ENCODE measurements around the gene THADA. TPM values are rescaled to one million over a fixed set of nuclear protein-coding genes. Genes with fewer than 3 reads are reported as not detected.

Gene THADA
- total RNA-seq, 1 experiment from 2014 or later = 27.5 TPM

GRCh38 chr2:43193652-43194120 lies 402.2 kb downstream of the THADA start (continued):
- TF ChIP-seq ARID4B (CRISPR knock-in tag; IDR thresholded peaks at IDR 0.05; ENCODE audit: borderline replicate concordance) = no peak
- TF ChIP-seq CREB1 (CRISPR knock-in tag; IDR thresholded peaks at IDR 0.05) = no peak
- no peak for TF ChIP-seq TP53 (CRISPR knock-in tag; IDR thresholded peaks at IDR 0.05)

DNA sequence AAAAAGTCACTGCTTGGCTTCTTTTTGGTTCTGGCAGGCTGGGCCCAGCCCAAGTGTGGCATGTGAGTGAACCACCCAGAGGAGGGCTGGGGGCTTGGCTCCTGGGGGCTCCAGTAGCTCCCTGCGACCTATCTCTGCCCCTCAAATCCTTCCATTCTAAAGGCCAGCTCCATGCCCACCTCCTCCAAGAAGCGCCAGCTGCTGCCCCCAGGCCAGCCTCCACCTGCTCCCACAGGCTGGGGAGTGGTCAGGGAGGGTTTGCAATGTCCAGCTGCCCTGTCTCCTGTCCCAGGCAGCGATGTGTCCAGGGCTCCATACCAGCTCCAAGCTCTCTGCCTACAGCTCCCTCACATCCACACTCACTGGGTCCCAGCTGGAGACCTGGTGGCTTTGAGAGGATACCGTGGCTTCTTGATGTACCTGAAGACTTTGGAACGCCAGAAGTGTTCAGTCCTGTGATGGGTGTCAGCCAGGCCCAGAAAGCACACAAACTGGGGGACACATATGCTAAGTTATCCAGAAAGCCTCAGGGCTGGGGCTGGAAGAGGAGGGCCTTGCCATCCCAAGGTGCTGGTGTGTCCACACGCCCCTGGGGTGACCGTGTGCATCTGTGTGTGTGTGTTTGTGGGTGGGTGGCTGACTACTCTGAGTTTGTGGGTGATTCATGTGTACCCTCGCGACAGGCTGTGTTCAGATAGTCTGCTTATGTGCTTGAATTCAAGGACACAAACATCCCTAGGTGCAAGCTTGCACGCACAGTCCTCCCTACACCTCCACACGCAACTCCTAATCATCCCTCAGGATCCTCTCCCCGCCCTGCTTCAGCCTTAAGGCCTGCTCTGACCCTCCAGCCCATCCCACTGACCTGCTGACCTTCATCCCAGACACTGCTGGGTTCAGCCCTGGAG lies 402.8 kb downstream of the THADA start:
- Mint-ChIP-seq H3K4me1 (peaks cover 41% of the 10 kb centered on the region), H3K27me3 (ENCODE audit: low read depth) (no peaks in the 10 kb centered on the region), H3K36me3 (no peaks in the 10 kb centered on the region), H3K4me3 (no peak overlapping the region), H3K9me3 (no peaks in the 10 kb centered on the region), H3K27ac (no peak overlapping the region)
- no peak for DNase-seq (ENCODE audit: low spot score)
- ChIA-PET CTCF (interaction anchor here (1.0 to 3.6 kb wide), 14 partner anchors 10 to 66 kb away, joined by 3 to 16 read pairs (median 10); partner anchors contain the start of gene ZFP36L2), POLR2A (no interaction called here)
- no peak for ATAC-seq
- TF ChIP-seq, protein P1, sequence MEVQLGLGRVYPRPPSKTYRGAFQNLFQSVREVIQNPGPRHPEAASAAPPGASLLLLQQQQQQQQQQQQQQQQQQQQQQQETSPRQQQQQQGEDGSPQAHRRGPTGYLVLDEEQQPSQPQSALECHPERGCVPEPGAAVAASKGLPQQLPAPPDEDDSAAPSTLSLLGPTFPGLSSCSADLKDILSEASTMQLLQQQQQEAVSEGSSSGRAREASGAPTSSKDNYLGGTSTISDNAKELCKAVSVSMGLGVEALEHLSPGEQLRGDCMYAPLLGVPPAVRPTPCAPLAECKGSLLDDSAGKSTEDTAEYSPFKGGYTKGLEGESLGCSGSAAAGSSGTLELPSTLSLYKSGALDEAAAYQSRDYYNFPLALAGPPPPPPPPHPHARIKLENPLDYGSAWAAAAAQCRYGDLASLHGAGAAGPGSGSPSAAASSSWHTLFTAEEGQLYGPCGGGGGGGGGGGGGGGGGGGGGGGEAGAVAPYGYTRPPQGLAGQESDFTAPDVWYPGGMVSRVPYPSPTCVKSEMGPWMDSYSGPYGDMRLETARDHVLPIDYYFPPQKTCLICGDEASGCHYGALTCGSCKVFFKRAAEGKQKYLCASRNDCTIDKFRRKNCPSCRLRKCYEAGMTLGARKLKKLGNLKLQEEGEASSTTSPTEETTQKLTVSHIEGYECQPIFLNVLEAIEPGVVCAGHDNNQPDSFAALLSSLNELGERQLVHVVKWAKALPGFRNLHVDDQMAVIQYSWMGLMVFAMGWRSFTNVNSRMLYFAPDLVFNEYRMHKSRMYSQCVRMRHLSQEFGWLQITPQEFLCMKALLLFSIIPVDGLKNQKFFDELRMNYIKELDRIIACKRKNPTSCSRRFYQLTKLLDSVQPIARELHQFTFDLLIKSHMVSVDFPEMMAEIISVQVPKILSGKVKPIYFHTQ (CRISPR knock-in tag; IDR thresholded peaks at IDR 0.05) = no peak
- TF ChIP-seq GABPB1 (CRISPR knock-in tag; IDR thresholded peaks at IDR 0.05) = no peak
- no peak for TF ChIP-seq TEAD4 (CRISPR knock-in tag; IDR thresholded peaks at IDR 0.05)
- TF ChIP-seq ELF4 (CRISPR knock-in tag; IDR thresholded peaks at IDR 0.05; ENCODE audit: low read depth) = no peak
- TF ChIP-seq, protein P2, sequence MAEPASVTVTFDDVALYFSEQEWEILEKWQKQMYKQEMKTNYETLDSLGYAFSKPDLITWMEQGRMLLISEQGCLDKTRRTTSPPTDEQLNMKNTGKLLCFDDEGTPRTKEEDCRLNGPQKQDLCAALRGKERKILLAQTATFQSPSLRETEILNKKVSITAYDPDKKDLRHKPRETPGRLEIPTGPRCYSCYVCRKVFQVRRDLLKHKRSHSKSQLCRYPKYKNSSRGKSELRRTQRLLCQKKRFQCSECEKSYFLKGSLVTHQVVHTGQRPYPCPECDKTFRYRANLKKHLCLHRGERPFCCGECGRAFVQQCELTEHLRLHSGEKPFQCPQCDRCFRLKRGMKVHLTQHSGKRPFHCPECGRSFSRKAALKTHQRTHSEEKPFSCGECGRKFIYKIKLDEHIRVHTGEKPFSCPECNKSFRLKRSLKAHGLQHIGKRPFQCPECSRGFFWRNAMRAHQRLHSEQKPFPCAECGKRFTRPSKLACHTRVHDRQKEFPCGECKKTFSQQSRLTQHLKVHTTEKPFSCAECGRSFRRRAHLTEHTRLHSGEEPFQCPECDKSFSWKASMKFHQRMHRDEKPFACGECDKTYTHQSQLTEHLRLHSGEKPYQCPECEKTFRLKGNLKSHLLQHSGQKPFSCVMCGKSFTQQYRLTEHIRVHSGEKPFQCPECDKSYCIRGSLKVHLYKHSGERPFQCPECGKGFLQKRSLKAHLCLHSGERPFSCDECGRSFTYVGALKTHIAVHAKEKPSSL (CRISPR knock-in tag; conservative IDR thresholded peaks at IDR 0.05) = no peak
- TF ChIP-seq, protein P3, sequence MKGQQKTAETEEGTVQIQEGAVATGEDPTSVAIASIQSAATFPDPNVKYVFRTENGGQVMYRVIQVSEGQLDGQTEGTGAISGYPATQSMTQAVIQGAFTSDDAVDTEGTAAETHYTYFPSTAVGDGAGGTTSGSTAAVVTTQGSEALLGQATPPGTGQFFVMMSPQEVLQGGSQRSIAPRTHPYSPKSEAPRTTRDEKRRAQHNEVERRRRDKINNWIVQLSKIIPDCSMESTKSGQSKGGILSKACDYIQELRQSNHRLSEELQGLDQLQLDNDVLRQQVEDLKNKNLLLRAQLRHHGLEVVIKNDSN (CRISPR knock-in tag; IDR thresholded peaks at IDR 0.05) = no peak
- no peak for TF ChIP-seq NR2C2 (CRISPR knock-in tag; IDR thresholded peaks at IDR 0.05)
- no peak for TF ChIP-seq ETV6 (CRISPR knock-in tag; IDR thresholded peaks at IDR 0.05)
- TF ChIP-seq ZSCAN18 (CRISPR knock-in tag; IDR thresholded peaks at IDR 0.05) = no peak
- TF ChIP-seq SMAD3 (CRISPR knock-in tag; IDR thresholded peaks at IDR 0.05; ENCODE audit: borderline replicate concordance) = no peak
- TF ChIP-seq, protein P4, sequence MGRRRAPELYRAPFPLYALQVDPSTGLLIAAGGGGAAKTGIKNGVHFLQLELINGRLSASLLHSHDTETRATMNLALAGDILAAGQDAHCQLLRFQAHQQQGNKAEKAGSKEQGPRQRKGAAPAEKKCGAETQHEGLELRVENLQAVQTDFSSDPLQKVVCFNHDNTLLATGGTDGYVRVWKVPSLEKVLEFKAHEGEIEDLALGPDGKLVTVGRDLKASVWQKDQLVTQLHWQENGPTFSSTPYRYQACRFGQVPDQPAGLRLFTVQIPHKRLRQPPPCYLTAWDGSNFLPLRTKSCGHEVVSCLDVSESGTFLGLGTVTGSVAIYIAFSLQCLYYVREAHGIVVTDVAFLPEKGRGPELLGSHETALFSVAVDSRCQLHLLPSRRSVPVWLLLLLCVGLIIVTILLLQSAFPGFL (CRISPR knock-in tag; IDR thresholded peaks at IDR 0.05; ENCODE audit: borderline replicate concordance) = no peak
- no peak for TF ChIP-seq FOXP4 (CRISPR knock-in tag; IDR thresholded peaks at IDR 0.05)
- no peak for TF ChIP-seq ZNF317 (CRISPR knock-in tag; IDR thresholded peaks at IDR 0.05; ENCODE audit: borderline replicate concordance, low read depth)
- no peak for TF ChIP-seq ZNF138 (CRISPR knock-in tag; conservative IDR thresholded peaks at IDR 0.05)
- no peak for TF ChIP-seq TEAD1 (CRISPR knock-in tag; IDR thresholded peaks at IDR 0.05)
